WTC11 (cell line): ENCODE measurements around the gene HES3.

Source experiments
- ESRRA ChIP-seq: sonication (generic); formaldehyde crosslinking; IDR thresholded peaks from 2 replicates; pipeline ENCODE4 v1.8.1; 2022; ENCODE audit warnings: mild to moderate bottlenecking, missing genetic modification reagents, borderline replicate concordance
- FOXP1 ChIP-seq: sonication (generic); formaldehyde crosslinking; IDR thresholded peaks from 2 replicates; pipeline ENCODE4 v1.8.0; 2022; ENCODE audit warnings: missing genetic modification reagents, mild to moderate bottlenecking, moderate library complexity, borderline replicate concordance
- GABPB1 ChIP-seq: sonication (generic); formaldehyde crosslinking; IDR thresholded peaks from 2 replicates; pipeline ENCODE4 v1.8.1; 2023; ENCODE audit warnings: mild to moderate bottlenecking, missing genetic modification reagents
- HMGXB4 ChIP-seq: sonication (generic); formaldehyde crosslinking; IDR thresholded peaks from 2 replicates; pipeline ENCODE4 v1.8.1; 2023; ENCODE audit warnings: mild to moderate bottlenecking, moderate library complexity, missing genetic modification reagents
- MAX ChIP-seq: sonication (generic); formaldehyde crosslinking; IDR thresholded peaks from 2 replicates; pipeline ENCODE4 v1.8.0; 2022; ENCODE audit warnings: mild to moderate bottlenecking, missing genetic modification reagents
- NR1H2 ChIP-seq: sonication (generic); formaldehyde crosslinking; IDR thresholded peaks from 2 replicates; pipeline ENCODE4 v1.9.0; 2021; ENCODE audit warnings: mild to moderate bottlenecking, moderate library complexity, missing genetic modification reagents
- NR2C2 ChIP-seq: sonication (generic); formaldehyde crosslinking; IDR thresholded peaks from 2 replicates; pipeline ENCODE4 v1.8.0; 2022; ENCODE audit warnings: mild to moderate bottlenecking, missing genetic modification reagents
- USF1 ChIP-seq: sonication (generic); formaldehyde crosslinking; IDR thresholded peaks from 2 replicates; pipeline ENCODE4 v1.8.0; 2022; ENCODE audit warnings: mild to moderate bottlenecking, missing genetic modification reagents
- ZBTB21 ChIP-seq: sonication (generic); formaldehyde crosslinking; IDR thresholded peaks from 2 replicates; pipeline ENCODE4 v1.8.1; 2023; ENCODE audit warnings: mild to moderate bottlenecking, missing genetic modification reagents, borderline replicate concordance
- ZNF138 ChIP-seq: sonication (generic); formaldehyde crosslinking; conservative IDR thresholded peaks from 2 replicates; pipeline ENCODE4 v1.8.1; 2022; ENCODE audit warnings: mild to moderate bottlenecking, moderate library complexity, missing genetic modification reagents
- TF ChIP-seq, protein P1 (sequence below): sonication (generic); formaldehyde crosslinking; IDR thresholded peaks from 2 replicates; pipeline ENCODE4 v1.8.1; 2022; ENCODE audit warnings: low read depth, mild to moderate bottlenecking, moderate library complexity, missing genetic modification reagents, borderline replicate concordance
- TF ChIP-seq, protein P2 (sequence below): fragments of 200-600 bp; IDR thresholded peaks from 2 replicates; pipeline ENCODE4 v1.8.0; 2022; ENCODE audit warnings: antibody characterized with exemption
- TF ChIP-seq, protein P3 (sequence below): sonication (generic); formaldehyde crosslinking; conservative IDR thresholded peaks from 2 replicates; pipeline ENCODE4 v1.8.1; 2022; ENCODE audit warnings: mild to moderate bottlenecking, missing genetic modification reagents

DNA sequence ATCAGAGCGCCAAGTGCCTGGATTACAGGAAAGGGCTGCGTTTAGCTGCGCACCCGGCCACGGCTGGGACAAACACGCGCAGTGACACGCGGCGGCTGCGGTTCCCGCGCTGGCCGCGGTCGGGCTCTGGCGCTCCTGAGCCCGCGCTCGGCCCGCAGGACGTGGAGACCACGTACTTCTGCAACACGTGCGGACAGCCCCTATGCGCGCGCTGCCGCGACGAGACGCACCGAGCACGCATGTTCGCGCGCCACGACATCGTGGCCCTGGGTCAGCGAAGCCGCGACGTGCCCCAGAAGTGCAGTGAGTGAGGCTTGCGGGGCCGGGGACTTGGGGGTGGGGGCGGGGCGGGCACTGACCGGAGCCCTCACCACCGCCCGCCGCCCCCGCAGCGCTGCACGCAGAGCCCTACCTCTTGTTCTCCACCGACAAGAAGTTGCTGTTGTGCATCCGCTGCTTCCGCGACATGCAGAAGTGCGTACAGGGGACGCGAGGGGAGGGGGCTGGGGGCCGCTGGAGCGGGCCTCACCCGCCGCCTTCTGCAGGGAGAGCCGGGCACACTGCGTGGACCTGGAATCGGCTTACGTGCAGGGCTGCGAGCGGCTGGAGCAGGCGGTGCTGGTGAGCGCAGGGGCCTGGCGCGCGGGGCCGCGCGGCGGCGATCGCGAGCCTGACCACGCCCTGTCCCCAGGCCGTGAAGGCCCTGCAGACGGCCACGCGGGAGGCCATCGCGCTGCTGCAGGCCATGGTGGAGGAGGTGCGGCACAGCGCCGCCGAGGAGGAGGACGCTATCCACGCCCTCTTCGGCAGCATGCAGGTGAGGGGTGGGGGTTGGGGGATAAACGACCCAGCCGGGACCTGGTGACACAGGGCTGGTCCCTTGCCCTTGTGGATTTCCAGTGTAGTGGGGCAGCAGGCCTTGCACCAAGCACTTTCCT is 35.0 kb upstream of the HES3 start:
- TF ChIP-seq NR2C2 (CRISPR knock-in tag) (peak; percentile 71), GABPB1 (CRISPR knock-in tag) (no peak), HMGXB4 (CRISPR knock-in tag) (no peak; the same call in 1 of the 2 replicates), ZNF138 (0 out of 2 replicates have a peak, but pooled peaks have one; percentile 18), ZBTB21 (no peak), ESRRA (peak; percentile 67; the same call in 1 of the 2 replicates), MAX (CRISPR knock-in tag) (peak; percentile 86), FOXP1 (CRISPR knock-in tag) (peak; percentile 69), NR1H2 (no peak), USF1 (peak; percentile 24; the same call in 1 of the 2 replicates)
- TF ChIP-seq, protein P1, sequence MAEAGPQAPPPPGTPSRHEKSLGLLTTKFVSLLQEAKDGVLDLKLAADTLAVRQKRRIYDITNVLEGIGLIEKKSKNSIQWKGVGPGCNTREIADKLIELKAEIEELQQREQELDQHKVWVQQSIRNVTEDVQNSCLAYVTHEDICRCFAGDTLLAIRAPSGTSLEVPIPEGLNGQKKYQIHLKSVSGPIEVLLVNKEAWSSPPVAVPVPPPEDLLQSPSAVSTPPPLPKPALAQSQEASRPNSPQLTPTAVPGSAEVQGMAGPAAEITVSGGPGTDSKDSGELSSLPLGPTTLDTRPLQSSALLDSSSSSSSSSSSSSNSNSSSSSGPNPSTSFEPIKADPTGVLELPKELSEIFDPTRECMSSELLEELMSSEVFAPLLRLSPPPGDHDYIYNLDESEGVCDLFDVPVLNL (CRISPR knock-in tag), result 0 out of 2 replicates have a peak, but pooled peaks have one; percentile 36
- TF ChIP-seq, protein P2, sequence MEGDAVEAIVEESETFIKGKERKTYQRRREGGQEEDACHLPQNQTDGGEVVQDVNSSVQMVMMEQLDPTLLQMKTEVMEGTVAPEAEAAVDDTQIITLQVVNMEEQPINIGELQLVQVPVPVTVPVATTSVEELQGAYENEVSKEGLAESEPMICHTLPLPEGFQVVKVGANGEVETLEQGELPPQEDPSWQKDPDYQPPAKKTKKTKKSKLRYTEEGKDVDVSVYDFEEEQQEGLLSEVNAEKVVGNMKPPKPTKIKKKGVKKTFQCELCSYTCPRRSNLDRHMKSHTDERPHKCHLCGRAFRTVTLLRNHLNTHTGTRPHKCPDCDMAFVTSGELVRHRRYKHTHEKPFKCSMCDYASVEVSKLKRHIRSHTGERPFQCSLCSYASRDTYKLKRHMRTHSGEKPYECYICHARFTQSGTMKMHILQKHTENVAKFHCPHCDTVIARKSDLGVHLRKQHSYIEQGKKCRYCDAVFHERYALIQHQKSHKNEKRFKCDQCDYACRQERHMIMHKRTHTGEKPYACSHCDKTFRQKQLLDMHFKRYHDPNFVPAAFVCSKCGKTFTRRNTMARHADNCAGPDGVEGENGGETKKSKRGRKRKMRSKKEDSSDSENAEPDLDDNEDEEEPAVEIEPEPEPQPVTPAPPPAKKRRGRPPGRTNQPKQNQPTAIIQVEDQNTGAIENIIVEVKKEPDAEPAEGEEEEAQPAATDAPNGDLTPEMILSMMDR, result peak; percentile 47; the same call in 1 of the 2 replicates
- TF ChIP-seq, protein P3, sequence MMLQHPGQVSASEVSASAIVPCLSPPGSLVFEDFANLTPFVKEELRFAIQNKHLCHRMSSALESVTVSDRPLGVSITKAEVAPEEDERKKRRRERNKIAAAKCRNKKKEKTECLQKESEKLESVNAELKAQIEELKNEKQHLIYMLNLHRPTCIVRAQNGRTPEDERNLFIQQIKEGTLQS, result 0 out of 2 replicates have a peak, but pooled peaks have one; percentile 17
